Measurements from ENCODE around the gene PEX11B.

Gene PEX11B

DNA sequence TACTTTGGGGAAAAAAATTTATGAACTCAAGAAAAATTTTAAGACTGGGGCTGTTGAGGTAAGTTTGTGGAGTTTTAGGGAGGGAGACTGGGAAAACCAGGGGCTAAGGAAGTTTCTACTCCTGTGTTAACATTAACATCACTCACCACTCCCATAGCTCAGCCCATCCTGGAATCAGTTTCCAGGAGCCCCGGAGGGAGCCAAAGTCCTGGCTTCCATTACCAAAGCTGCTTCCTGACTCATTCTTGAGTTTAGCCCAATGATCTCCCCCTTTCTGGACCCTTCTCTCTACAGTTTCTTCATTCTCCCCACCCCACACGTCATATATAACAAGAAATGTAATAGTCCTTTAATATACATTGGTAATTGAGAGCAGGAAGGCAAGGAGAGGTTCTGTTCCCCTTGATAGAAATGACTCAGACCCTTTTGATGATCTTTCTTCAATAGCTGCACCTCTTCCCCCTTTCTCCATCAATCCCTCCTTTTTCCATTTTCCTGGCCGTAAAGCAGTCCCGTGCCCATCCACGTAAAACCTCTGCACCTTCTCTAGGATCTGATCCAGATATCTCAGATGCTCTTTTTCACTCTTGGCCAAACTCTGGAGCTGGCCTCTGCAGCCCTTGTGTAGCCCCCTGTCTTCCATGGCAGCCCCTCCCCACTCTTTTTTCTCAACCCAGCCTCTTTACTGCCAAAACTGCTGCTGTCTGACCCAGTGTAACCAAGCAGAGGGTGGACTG, 55.1 kb downstream of the PEX11B start:
- no peak for DNase-seq
